Measurements from ENCODE around the gene TFG.

The TFG gene

GRCh38 chr3:100696161-100696560, 13.1 kb upstream of the TFG start:
- DNase-seq (ENCODE audit: low read depth in 1 of 2, low spot score in 1 of 2) = no peak
- TF ChIP-seq JUND (IDR thresholded peaks at IDR 0.05; ENCODE audit: low read depth) = no peak
- in situ Hi-C loops (cut with HindIII; ENCODE audit: low pct_unique_long_range_greater_than_20kb, low sequenced_read_pairs) = no loop called here

- in situ Hi-C loops (cut with HindIII; ENCODE audit: low pct_unique_long_range_greater_than_20kb, low sequenced_read_pairs) = no loop called here
- no peak for DNase-seq (ENCODE audit: low read depth in 1 of 2, low spot score in 1 of 2)
- TF ChIP-seq JUND (IDR thresholded peaks at IDR 0.05; ENCODE audit: low read depth) = no peak
Observed at GRCh38 chr3:100697172-100697571, 12.1 kb upstream of the TFG start.

GRCh38 chr3:100697723-100698285, 11.5 kb upstream of the TFG start:
- DNase-seq (ENCODE audit: low read depth in 1 of 2, low spot score in 1 of 2) = peak in 1 of 2 experiments; percentile 61
- TF ChIP-seq JUND (IDR thresholded peaks at IDR 0.05; ENCODE audit: low read depth) = no peak
- in situ Hi-C loops (cut with HindIII; ENCODE audit: low pct_unique_long_range_greater_than_20kb, low sequenced_read_pairs) = no loop called here

- DNase-seq (ENCODE audit: low read depth in 1 of 2, low spot score in 1 of 2) = no peak
- in situ Hi-C loops (cut with HindIII; ENCODE audit: low pct_unique_long_range_greater_than_20kb, low sequenced_read_pairs) = no loop called here
- no peak for TF ChIP-seq JUND (IDR thresholded peaks at IDR 0.05; ENCODE audit: low read depth)
Observed at GRCh38 chr3:100698736-100699135, 10.6 kb upstream of the TFG start.

- no peak for TF ChIP-seq JUND (IDR thresholded peaks at IDR 0.05; ENCODE audit: low read depth)
- in situ Hi-C loops (cut with HindIII; ENCODE audit: low pct_unique_long_range_greater_than_20kb, low sequenced_read_pairs) = no loop called here
- no peak for DNase-seq (ENCODE audit: low read depth in 1 of 2, low spot score in 1 of 2)
Observed at GRCh38 chr3:100700708-100701107, 8.6 kb upstream of the TFG start.

GRCh38 chr3:100702082-100702979, 7.0 kb upstream of the TFG start:
- in situ Hi-C loops (cut with HindIII; ENCODE audit: low pct_unique_long_range_greater_than_20kb, low sequenced_read_pairs) = no loop called here
- TF ChIP-seq JUND (IDR thresholded peaks at IDR 0.05; ENCODE audit: low read depth) = no peak
- no peak for DNase-seq (ENCODE audit: low read depth in 1 of 2, low spot score in 1 of 2)

GRCh38 chr3:100702980-100703345, 6.3 kb upstream of the TFG start:
- no peak for TF ChIP-seq JUND (IDR thresholded peaks at IDR 0.05; ENCODE audit: low read depth)
- in situ Hi-C loops (cut with HindIII; ENCODE audit: low pct_unique_long_range_greater_than_20kb, low sequenced_read_pairs) = no loop called here
- DNase-seq (ENCODE audit: low read depth in 1 of 2, low spot score in 1 of 2) = no peak

GRCh38 chr3:100703865-100704264, 5.4 kb upstream of the TFG start:
- no peak for DNase-seq (ENCODE audit: low read depth in 1 of 2, low spot score in 1 of 2)
- no peak for TF ChIP-seq JUND (IDR thresholded peaks at IDR 0.05; ENCODE audit: low read depth)
- in situ Hi-C loops (cut with HindIII; ENCODE audit: low pct_unique_long_range_greater_than_20kb, low sequenced_read_pairs) = no loop called here

- DNase-seq (ENCODE audit: low read depth in 1 of 2, low spot score in 1 of 2) = no peak
- TF ChIP-seq JUND (IDR thresholded peaks at IDR 0.05; ENCODE audit: low read depth) = no peak
- in situ Hi-C loops (cut with HindIII; ENCODE audit: low pct_unique_long_range_greater_than_20kb, low sequenced_read_pairs) = no loop called here
Observed at GRCh38 chr3:100706365-100706764, 2.9 kb upstream of the TFG start.

- no peak for TF ChIP-seq JUND (IDR thresholded peaks at IDR 0.05; ENCODE audit: low read depth)
- in situ Hi-C loops (cut with HindIII; ENCODE audit: low pct_unique_long_range_greater_than_20kb, low sequenced_read_pairs) = no loop called here
- DNase-seq (ENCODE audit: low read depth in 1 of 2, low spot score in 1 of 2) = peak in 1 of 2 experiments; percentile 34
Observed at GRCh38 chr3:100708644-100708988, 678 bp upstream of the TFG start.

GRCh38 chr3:100709842-100710260, 557 bp downstream of the TFG start:
- no peak for TF ChIP-seq JUND (IDR thresholded peaks at IDR 0.05; ENCODE audit: low read depth)
- peak in 1 of 2 experiments; percentile 19 for DNase-seq (ENCODE audit: low read depth in 1 of 2, low spot score in 1 of 2)
- in situ Hi-C loops (cut with HindIII; ENCODE audit: low pct_unique_long_range_greater_than_20kb, low sequenced_read_pairs) = no loop called here

GRCh38 chr3:100710261-100710968, 1.1 kb downstream of the TFG start:
- TF ChIP-seq JUND (IDR thresholded peaks at IDR 0.05; ENCODE audit: low read depth) = no peak
- DNase-seq (ENCODE audit: low read depth in 1 of 2, low spot score in 1 of 2) = peak; percentile 40 to 79
- in situ Hi-C loops (cut with HindIII; ENCODE audit: low pct_unique_long_range_greater_than_20kb, low sequenced_read_pairs) = no loop called here

- no peak for TF ChIP-seq JUND (IDR thresholded peaks at IDR 0.05; ENCODE audit: low read depth)
- DNase-seq (ENCODE audit: low read depth in 1 of 2, low spot score in 1 of 2) = no peak
- in situ Hi-C loops (cut with HindIII; ENCODE audit: low pct_unique_long_range_greater_than_20kb, low sequenced_read_pairs) = no loop called here
Observed at GRCh38 chr3:100715176-100715575, 5.9 kb downstream of the TFG start.

Measured in T47D (cell line).